NCI-H2107 treated with DMSO at 0.1 percent for 48 hours (cell line): ENCODE measurements around the gene MTA1.

Source experiments
- DNase-seq: peaks from one replicate; lab custom pipeline; 2025; ENCODE audit not compliant: unreplicated experiment; lab: John Stamatoyannopoulos, UW

MTA1 gene

GRCh38 chr14:105419195-105420091 lies at the start of gene MTA1:
Gene MTA1, plus strand, starts transcription at chr14:105419827. Its CDS starts 209 bp downstream, at chr14:105420036.
- no peak for DNase-seq

- no peak for DNase-seq
These were observed 45.2 kb upstream of the MTA1 start for GRCh38 chr14:105374389-105374788.

- DNase-seq = no peak
These were observed 44.0 kb upstream of the MTA1 start for GRCh38 chr14:105375635-105376057.

- DNase-seq = no peak
These were observed 42.8 kb upstream of the MTA1 start for GRCh38 chr14:105376521-105377440.

- no peak for DNase-seq
These were observed 42.0 kb upstream of the MTA1 start for GRCh38 chr14:105377555-105378182.

- no peak for DNase-seq
These were observed 41.4 kb upstream of the MTA1 start for GRCh38 chr14:105378199-105378598.

- no peak for DNase-seq
These were observed 40.5 kb upstream of the MTA1 start for GRCh38 chr14:105378873-105379685.

GRCh38 chr14:105379946-105380345 lies 39.7 kb upstream of the MTA1 start:
- DNase-seq = no peak

GRCh38 chr14:105380756-105381155 lies 38.9 kb upstream of the MTA1 start:
- DNase-seq = no peak

GRCh38 chr14:105381446-105382342 lies 37.9 kb upstream of the MTA1 start:
- no peak for DNase-seq

- DNase-seq = no peak
These were observed 37.1 kb upstream of the MTA1 start for GRCh38 chr14:105382343-105383082.

- no peak for DNase-seq
These were observed 36.4 kb upstream of the MTA1 start for GRCh38 chr14:105383083-105383730.

GRCh38 chr14:105384041-105384557 lies 35.5 kb upstream of the MTA1 start:
- DNase-seq = no peak

- DNase-seq = no peak
These were observed 34.9 kb upstream of the MTA1 start for GRCh38 chr14:105384605-105385321.

GRCh38 chr14:105385322-105385637 lies 34.3 kb upstream of the MTA1 start:
- DNase-seq = no peak

- DNase-seq = no peak
These were observed 33.8 kb upstream of the MTA1 start for GRCh38 chr14:105385698-105386365.
